Measurements from ENCODE around the gene ABR. TPM values are rescaled to one million over a fixed set of nuclear protein-coding genes. Genes with fewer than 3 reads are reported as not detected.
"Not testable (repeated sequence)": the region's sequence is repeated elsewhere in the genome, so short reads cannot be mapped to it uniquely, and the experiment has no call there.

Gene ABR
- total RNA-seq, 2 experiments from 2014 or later: 144 to 145 TPM

DNA sequence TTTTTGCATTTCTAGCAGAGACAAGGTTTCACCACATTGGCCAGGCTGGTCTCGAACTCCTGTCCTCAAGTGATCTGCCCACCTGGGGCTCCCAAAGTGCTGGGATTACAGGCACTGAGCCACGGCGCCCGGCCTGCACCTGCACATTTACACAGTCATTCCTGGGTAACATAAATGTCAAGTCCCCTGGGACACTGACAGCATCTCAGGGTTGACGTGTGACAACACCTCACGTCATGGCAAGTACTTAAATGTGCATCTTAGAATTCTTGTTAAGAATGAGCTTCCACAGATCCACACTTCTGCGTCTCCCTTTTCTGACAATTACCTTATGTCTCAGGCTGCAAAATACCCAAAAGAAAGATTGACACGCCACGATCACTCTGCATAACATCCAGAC, 80.5 kb downstream of the ABR start:
- Mint-ChIP-seq H3K4me1 (peaks cover 55% of the 10 kb centered on the region), H3K27ac (peak overlapping the region; percentile 47), H3K4me3 (no peak overlapping the region), H3K9me3 (no peaks in the 10 kb centered on the region), H3K36me3 (ENCODE audit: low read depth) (peaks cover 42% of the 10 kb centered on the region), H3K27me3 (no peaks in the 10 kb centered on the region)
- CTCF ChIA-PET: no interaction called here
- POLR2A ChIA-PET: interaction anchor here (1.0 to 1.3 kb wide), 3 partner anchors 8 to 17 kb away, joined by 3 read pairs; no protein-coding TSS in a partner anchor
- no peak for DNase-seq

DNA sequence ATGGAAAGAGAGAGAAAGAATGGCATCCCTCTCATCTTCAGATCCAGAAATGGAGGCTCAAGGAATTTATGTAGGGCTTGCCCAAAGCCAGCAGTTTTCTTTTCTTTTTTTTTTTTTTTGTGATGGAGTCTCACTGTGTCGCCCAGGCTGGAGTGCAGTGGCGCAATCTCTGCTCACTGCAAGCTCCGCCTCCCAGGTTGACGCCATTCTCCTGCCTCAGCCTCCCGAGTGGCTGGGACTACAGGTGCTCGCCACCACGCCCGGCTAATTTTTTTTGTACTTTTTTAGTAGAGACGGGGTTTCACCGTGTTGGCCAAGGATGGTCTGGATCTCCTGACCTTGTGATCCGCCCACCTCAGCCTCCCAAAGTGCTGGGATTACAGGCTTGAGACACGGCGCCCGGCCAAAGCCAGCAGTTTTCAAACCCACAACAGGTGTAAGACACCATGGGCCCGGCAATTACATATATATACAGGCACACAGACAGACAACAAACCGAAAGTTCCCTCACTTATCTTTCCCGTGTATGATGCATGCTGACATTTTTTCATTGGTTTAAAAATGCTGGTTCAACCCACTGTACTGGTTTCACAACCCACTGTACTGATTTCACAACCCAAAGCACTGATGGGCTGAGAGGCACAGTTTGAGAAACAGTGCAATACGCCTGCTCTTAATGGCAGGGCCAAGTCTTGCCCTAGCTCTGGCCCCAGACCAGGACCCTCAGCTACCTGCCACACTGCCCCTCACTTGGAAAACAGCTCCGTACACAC, 81.6 kb downstream of the ABR start:
- ChIA-PET POLR2A (interaction anchor here (1.0 to 3.4 kb wide), 4 partner anchors 9 to 18 kb away, joined by 3 to 28 read pairs (median 7); no protein-coding TSS in a partner anchor), CTCF (interaction anchor here (0.7 to 2.2 kb wide), 4 partner anchors 10 to 365 kb away, joined by 4 to 24 read pairs (median 8); no protein-coding TSS in a partner anchor)
- Mint-ChIP-seq H3K36me3 (ENCODE audit: low read depth) (peaks cover 49% of the 10 kb centered on the region), H3K4me1 (peaks cover 53% of the 10 kb centered on the region), H3K27ac (peak overlapping the region; percentile 83)
- not testable (repeated sequence) for H3K4me3 Mint-ChIP-seq, DNase-seq, H3K27me3 Mint-ChIP-seq, H3K9me3 Mint-ChIP-seq

DNA sequence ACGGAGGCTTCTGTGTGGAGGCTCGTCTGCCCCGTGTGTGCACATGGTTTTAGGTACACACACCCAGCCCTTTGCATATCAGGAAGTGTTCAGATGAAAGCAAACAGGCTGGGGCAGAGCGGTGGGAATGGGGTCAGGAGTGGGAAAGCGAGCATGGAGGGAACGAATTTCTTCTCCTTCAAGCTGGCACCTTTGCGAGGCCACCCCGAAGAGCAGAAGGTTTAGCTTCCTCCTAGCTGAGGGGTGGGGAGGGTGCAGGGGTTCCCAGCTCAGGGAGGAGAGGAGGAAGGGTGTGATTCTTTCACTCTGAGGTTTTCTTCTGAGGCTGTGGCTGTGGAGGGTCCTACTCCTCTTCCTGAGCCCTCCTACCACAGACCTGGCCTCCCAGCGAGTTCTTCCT, 83.6 kb downstream of the ABR start:
- Mint-ChIP-seq H3K4me3 (peak overlapping the region; percentile 51), H3K4me1 (peaks cover 48% of the 10 kb centered on the region), H3K9me3 (no peaks in the 10 kb centered on the region), H3K27me3 (no peaks in the 10 kb centered on the region), H3K27ac (peak overlapping the region; percentile 83), H3K36me3 (ENCODE audit: low read depth) (peaks cover 45% of the 10 kb centered on the region)
- no peak for DNase-seq
- POLR2A ChIA-PET: interaction anchor here (0.6 to 3.4 kb wide), 5 partner anchors 12 to 91 kb away, joined by 3 to 28 read pairs (median 11); no protein-coding TSS in a partner anchor
- CTCF ChIA-PET: interaction anchor here (0.5 to 2.2 kb wide), 6 partner anchors 12 to 141 kb away, joined by 3 to 24 read pairs (median 6); no protein-coding TSS in a partner anchor

DNA sequence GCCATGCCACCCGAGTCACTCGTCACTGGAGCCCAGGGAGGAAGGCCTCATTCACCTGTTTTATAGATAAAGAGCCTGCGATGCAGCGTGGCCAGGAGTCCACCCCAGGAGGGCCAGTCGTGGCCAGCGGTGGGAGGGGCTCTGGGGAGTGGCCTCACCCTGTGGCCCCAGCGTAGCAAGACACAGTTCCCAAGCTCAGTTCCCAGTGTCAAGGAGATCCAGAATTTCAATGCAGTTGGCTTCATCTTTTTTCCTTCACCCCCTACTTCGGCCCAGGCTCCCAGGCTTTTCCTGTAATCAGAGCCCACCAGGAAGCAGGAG, 84.0 kb downstream of the ABR start:
- DNase-seq: no peak
- H3K27ac Mint-ChIP-seq: peak overlapping the region; percentile 83
- H3K27me3 Mint-ChIP-seq: no peaks in the 10 kb centered on the region
- ChIA-PET POLR2A (interaction anchor here (1.9 to 3.4 kb wide), 3 partner anchors 12 to 20 kb away, joined by 11 to 28 read pairs (median 12); no protein-coding TSS in a partner anchor), CTCF (interaction anchor here (1.4 to 2.2 kb wide), 2 partner anchors 37 to 39 kb away, joined by 7 to 24 read pairs; no protein-coding TSS in a partner anchor)
- H3K4me3 Mint-ChIP-seq: no peak overlapping the region
- H3K4me1 Mint-ChIP-seq: peaks cover 48% of the 10 kb centered on the region
- peaks cover 48% of the 10 kb centered on the region for H3K36me3 Mint-ChIP-seq (ENCODE audit: low read depth)
- no peaks in the 10 kb centered on the region for H3K9me3 Mint-ChIP-seq

DNA sequence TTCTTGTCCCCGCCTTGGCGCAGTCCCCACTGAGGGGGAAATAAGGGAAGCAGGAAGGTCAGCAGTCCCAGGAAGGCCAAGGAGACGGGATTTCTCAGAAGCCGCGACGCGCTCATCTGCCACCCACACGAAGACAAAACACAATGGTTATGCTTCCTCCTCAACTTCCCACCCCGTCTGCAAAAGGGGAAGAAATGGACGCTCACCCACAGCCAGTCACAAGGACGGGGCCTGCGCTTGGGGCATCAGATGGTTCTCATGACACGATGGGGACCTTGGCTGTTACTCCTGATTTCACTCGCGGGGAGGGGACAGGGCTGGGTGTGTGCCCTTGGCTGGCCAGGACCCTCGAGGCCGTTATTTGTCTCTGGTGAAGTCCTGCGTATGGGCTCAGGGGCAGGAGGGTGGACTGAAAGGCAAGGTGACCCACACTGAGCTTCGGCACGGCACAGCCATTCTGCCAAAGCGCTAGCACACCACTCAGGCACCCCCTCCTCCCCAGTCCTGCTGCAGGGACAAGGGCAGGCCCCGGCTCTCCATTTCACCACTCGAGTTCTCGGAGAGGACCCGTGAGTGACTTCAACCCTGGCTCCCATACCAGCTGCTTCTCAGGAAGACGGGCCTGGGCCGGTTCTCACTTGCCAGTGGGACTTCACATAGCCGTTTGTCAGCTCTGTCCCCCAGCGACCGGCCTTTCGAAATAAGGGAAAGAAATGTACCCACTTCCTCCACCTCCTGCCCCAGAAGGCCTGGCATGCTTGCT, 84.5 kb downstream of the ABR start:
- no peaks in the 10 kb centered on the region for H3K9me3 Mint-ChIP-seq
- ChIA-PET POLR2A (interaction anchor here (3.4 kb wide), 1 partner anchor 13 kb away, joined by 28 read pairs; no protein-coding TSS in a partner anchor), CTCF (interaction anchor here (0.6 to 1.4 kb wide), 2 partner anchors 37 to 229 kb away, joined by 3 to 4 read pairs; no protein-coding TSS in a partner anchor)
- H3K27ac Mint-ChIP-seq: peak overlapping the region; percentile 47
- no peaks in the 10 kb centered on the region for H3K27me3 Mint-ChIP-seq
- peaks cover 51% of the 10 kb centered on the region for H3K36me3 Mint-ChIP-seq (ENCODE audit: low read depth)
- H3K4me3 Mint-ChIP-seq: no peak overlapping the region
- H3K4me1 Mint-ChIP-seq: peaks cover 48% of the 10 kb centered on the region
- DNase-seq: no peak

DNA sequence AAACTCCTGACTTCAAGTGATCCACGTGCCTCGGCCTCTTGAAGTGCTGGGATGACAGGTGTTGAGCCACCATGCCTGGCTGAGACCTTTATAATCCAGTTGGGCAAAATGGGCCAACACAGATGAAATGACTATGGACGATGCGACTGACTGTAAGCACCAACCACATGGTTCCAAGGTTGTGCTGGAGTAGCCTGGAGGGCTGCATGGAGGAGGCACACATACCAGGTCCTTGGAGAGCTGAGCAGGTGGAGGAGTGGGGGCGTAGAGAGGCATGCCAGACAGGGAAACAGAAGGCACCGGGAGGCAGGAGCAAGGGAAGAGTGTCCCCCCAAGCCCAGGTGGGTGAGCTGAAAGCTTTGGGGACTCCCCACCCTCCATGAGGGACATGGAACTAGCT, 85.2 kb downstream of the ABR start:
- no peaks in the 10 kb centered on the region for H3K27me3 Mint-ChIP-seq

DNA sequence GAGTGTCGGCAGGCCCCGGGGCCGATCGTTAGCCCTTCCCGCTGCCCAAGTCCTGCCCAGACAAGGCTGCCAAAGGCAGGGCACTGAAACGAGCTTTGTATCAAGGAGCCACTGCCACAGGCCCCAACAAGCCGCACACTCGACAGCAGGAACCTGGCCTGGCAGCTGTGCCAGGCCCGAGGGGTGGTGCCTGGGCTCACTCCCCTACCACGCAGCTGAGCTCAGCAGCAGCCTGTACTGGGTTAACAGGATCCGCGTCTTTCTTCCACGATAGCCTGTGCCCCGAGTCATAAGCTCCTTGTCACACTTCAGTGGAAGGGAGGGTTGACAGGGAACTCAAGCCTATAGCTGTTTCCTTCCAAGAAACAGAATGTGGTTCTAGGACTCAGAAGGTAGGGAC, 87.9 kb downstream of the ABR start:
- H3K36me3 Mint-ChIP-seq (ENCODE audit: low read depth): peaks cover 36% of the 10 kb centered on the region
- DNase-seq: no peak
- CTCF ChIA-PET: no interaction called here
- peaks cover 24% of the 10 kb centered on the region for H3K4me1 Mint-ChIP-seq
- H3K27ac Mint-ChIP-seq: no peak overlapping the region
- no peaks in the 10 kb centered on the region for H3K27me3 Mint-ChIP-seq
- no peaks in the 10 kb centered on the region for H3K9me3 Mint-ChIP-seq
- H3K4me3 Mint-ChIP-seq: no peak overlapping the region
- POLR2A ChIA-PET: interaction anchor here (1.3 kb wide), 2 partner anchors 8 to 23 kb away, joined by 3 read pairs; no protein-coding TSS in a partner anchor

More for the DNA sequence above, 85.2 kb downstream of the ABR start:
- ChIA-PET CTCF (interaction anchor here (0.6 to 1.4 kb wide), 2 partner anchors 36 to 230 kb away, joined by 3 to 4 read pairs; no protein-coding TSS in a partner anchor), POLR2A (interaction anchor here (3.4 kb wide), 1 partner anchor 13 kb away, joined by 28 read pairs; no protein-coding TSS in a partner anchor)
- H3K36me3 Mint-ChIP-seq (ENCODE audit: low read depth): peaks cover 55% of the 10 kb centered on the region
- no peaks in the 10 kb centered on the region for H3K9me3 Mint-ChIP-seq
- peaks cover 47% of the 10 kb centered on the region for H3K4me1 Mint-ChIP-seq
- peak overlapping the region; percentile 47 for H3K27ac Mint-ChIP-seq
- H3K4me3 Mint-ChIP-seq: no peak overlapping the region
- no peak for DNase-seq

DNA sequence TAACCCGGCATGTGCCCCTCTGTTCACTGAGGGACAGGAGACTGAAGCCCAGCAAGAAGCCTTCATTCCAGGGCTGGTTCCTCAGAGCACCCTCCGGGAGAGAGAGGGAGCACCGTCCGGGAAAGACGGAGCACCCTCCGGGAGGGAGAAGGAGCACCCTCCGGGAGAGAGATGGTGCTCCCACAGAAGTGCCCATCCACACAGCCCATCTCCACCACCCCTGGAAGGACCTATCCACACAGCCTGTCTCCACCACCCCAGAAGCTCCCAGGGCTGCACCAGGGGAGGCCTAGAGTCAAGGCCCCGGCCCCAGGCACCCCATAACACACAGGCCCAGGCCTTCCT, 88.6 kb downstream of the ABR start:
- CTCF ChIA-PET: no interaction called here
- H3K27me3 Mint-ChIP-seq: no peaks in the 10 kb centered on the region
- H3K9me3 Mint-ChIP-seq: no peaks in the 10 kb centered on the region
- H3K27ac Mint-ChIP-seq: no peak overlapping the region
- peaks cover 36% of the 10 kb centered on the region for H3K36me3 Mint-ChIP-seq (ENCODE audit: low read depth)
- POLR2A ChIA-PET: interaction anchor here (1.3 kb wide), 1 partner anchor 9 kb away, joined by 3 read pairs; no protein-coding TSS in a partner anchor
- H3K4me3 Mint-ChIP-seq: no peak overlapping the region
- peaks cover 19% of the 10 kb centered on the region for H3K4me1 Mint-ChIP-seq
- DNase-seq: no peak

DNA sequence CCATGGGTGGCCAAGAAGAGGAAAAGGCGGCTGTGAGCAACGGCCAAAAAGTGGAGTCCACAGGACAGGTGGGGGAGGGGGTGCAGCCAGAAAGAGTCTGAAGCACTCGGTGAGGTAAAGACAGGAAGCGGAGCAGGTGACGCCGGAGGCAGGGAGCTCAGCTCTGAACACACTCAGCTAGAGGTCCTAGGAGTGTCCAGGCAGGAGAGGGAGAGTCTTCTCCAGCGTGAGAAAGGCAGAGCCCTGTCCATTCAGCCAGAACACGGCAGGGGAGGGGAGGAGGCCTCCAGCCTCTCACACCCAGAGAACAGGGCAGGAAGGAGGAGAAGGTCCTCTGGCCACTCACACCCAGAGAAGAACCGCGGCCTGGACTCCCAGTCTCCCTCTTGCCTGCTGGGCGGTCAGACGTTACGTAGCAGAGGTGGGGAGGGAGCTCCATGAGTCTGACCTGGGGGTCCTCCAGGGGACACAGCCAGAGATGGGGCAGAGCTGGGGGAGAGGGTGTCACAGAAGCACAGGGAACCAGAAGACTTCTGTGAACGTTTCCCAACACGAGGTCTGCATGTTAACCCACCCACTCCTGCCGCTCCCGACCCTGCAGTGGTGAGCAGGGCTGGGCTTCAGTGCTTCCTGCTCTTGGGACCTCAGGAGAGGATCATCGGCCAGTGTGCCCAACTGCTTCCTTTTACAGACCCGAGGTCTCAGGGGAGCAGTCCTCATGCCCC, 89.2 kb downstream of the ABR start:
- Mint-ChIP-seq H3K9me3 (no peaks in the 10 kb centered on the region), H3K4me1 (peaks cover 13% of the 10 kb centered on the region), H3K36me3 (ENCODE audit: low read depth) (peaks cover 36% of the 10 kb centered on the region), H3K4me3 (no peak overlapping the region), H3K27me3 (no peaks in the 10 kb centered on the region), H3K27ac (peak overlapping the region; percentile 58)
- ChIA-PET CTCF (interaction anchor here (0.6 kb wide), 1 partner anchor 410 kb away, joined by 3 read pairs; no protein-coding TSS in a partner anchor), POLR2A (interaction anchor here (1.3 kb wide), 1 partner anchor 9 kb away, joined by 3 read pairs; no protein-coding TSS in a partner anchor)
- no peak for DNase-seq

DNA sequence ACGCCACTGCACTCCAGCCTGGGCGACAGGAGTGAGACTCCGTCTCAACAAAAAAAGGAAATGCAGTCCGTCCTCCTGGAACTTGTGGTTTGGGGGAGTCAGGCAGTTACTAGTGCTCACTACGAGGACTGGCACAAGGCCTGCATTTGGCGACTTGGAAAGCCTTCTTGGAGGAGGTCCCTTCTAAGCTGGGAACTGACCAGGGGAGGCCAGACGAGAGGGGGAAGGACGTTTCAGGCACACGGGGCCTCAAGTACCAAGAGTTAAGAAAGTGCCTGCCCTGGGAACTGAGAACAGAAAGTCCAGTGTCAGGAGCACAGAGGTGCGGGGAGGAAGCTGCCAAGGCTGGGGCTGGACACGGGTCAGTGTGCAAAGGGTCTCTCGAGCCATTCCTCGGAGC, 89.9 kb downstream of the ABR start:
- Mint-ChIP-seq H3K4me3 (no peak overlapping the region), H3K27ac (no peak overlapping the region), H3K36me3 (ENCODE audit: low read depth) (peaks cover 32% of the 10 kb centered on the region), H3K27me3 (no peaks in the 10 kb centered on the region), H3K9me3 (no peaks in the 10 kb centered on the region), H3K4me1 (peaks cover 7% of the 10 kb centered on the region)
- POLR2A ChIA-PET: no interaction called here
- DNase-seq: no peak
- CTCF ChIA-PET: no interaction called here

DNA sequence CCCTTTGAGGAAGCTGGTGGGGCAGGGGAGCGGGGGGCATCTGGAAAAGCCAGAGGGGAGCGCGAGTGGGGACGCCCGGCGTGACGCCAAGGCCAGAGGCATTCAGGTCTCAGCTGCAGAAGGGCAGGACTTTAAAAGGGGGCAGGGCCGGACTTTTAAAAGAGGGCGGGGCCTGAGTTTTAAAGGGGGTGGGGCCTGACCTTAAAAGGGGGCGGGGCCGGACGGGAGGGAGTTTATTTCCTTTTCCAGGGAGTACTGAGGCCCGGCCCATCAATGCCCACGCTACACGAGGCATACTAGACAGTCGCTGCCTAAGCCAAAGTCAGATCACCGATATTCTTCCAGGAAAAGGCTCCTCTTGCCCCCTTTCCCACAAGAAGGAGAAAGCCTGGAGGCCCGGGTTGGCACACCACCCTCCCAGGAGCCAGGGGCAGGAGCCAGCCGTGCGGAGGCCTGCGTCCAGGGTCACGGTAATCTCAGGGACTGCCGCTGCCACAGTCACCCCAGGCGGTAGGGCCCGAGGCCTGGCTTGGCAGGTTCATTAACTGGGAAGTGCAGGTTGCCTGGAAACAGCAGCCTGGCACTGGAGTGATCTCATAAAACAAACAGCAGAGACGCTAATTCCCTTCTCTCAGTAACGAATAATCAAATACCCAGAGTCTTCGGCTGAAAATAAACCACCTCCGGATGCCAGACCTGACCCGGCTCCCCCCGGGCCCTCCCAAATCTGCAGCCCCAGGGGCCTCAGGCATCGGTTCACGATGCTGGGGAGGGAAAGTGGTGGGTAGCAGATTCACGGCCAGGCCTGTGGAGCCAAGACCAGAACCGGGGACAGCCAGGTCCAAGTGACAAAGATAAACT, 92.2 kb downstream of the ABR start:
- Mint-ChIP-seq H3K36me3 (ENCODE audit: low read depth) (peaks cover 24% of the 10 kb centered on the region), H3K9me3 (no peaks in the 10 kb centered on the region), H3K4me1 (no peaks in the 10 kb centered on the region), H3K27ac (no peak overlapping the region), H3K27me3 (no peaks in the 10 kb centered on the region), H3K4me3 (no peak overlapping the region)
- no peak for DNase-seq
- ChIA-PET CTCF (interaction anchor here (1.2 kb wide), 1 partner anchor 30 kb away, joined by 3 read pairs; no protein-coding TSS in a partner anchor), POLR2A (no interaction called here)

Data from activated CD4-positive, alpha-beta memory T cell treated with anti-CD3 and anti-CD28 coated beads, Interleukin-2, amount 10 ng/mL, durations not matched to agents 7 days and 5 days (primary cell).